CD4-positive, alpha-beta T cell treated with Interleukin-15 for 4 hours (primary cell): Measurements from ENCODE around the gene ZNF454.

Experiments
- DNase-seq: peaks from one replicate; pipeline ENCODE4 v3.0.0-alpha.2; 2020; ENCODE audit warnings: low spot score

Gene ZNF454

GRCh38 chr5:178993236-178993765 lies 52.3 kb downstream of the ZNF454 start:
- DNase-seq: no peak

- no peak for DNase-seq
Measured at GRCh38 chr5:178993955-178994579, 53.1 kb downstream of the ZNF454 start.

- DNase-seq: no peak
Measured at GRCh38 chr5:178994580-178995340, 53.8 kb downstream of the ZNF454 start, which contains the start of gene GRM6. GRM6 (minus strand) TSS chr5:178995320; CDS start chr5:178994944, 376 bp downstream.

DNA sequence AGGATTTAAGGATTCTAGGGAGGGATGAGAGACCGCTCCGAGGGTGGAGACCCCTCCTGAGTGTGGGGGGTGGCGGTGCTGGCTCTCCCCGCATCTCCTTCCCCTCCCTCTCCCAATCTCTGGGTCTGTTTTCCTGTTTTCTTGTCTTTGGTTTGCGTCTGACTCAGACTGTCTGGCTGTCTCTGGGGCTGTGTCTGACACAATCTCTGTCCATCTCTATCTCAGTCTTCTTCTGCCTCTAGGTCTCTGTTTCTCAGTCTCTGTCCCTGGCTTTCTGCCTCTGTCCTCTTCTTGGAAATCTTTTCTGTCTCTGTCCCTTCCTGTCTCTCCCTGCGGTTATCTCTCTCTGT lies 54.3 kb downstream of the ZNF454 start:
- DNase-seq: no peak

GRCh38 chr5:178996156-178996555 lies 55.2 kb downstream of the ZNF454 start:
- DNase-seq: no peak

- no peak for DNase-seq
Measured at GRCh38 chr5:178997191-178997590, 56.2 kb downstream of the ZNF454 start.

DNA sequence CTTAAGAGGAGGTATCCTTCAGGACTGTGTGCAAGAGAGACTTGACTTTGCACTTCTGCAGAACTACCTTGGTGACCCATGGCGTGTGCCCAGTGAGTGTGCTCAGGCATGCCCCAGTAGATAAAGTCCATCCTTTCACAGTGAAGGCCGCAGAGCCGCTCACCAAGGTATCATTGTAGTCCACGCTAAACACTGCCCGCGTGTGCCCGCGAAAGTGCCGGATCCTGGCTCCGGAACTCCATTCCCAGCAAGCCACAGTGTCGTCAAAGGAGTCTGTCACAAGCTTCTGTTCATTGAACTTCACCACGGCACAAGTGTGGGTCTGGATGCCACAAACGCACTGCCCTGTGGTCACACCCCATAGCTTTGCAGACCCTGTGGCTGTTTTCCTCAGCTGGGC lies 57.4 kb downstream of the ZNF454 start:
- no peak for DNase-seq

DNA sequence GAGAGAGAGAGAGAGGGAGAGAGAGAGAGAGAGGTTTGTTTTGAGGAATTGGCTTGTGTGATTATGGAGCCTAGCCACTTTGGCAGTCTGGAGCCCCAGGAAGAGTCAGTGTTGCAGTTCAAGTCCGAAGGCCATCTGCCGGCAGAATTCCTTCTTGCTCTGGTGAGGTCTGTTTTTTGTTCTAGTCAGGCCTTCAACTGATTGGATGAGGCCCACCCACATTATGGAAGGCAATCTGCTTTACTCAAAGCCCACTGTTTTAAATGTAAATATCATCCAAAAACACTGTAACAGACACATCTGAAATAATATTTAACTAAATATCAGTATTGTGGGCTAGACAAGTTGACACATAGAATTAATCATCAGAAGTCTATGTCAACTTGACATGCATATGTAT lies 65.6 kb downstream of the ZNF454 start:
- DNase-seq: no peak

GRCh38 chr5:179008667-179009066 lies 67.7 kb downstream of the ZNF454 start:
- no peak for DNase-seq
